SK-N-SH (cell line): ENCODE data around the gene PRR19.

Experiments used
- FOXJ3 ChIP-seq: sonication (generic); formaldehyde crosslinking; IDR thresholded peaks from 2 replicates; pipeline ENCODE4 v1.5.1; 2020; ENCODE audit warnings: mild to moderate bottlenecking, missing genetic modification reagents
- TF ChIP-seq, protein P1 (sequence below): fragments of 200-600 bp; sonication (generic); IDR thresholded peaks from 2 replicates; pipeline ENCODE4 v1.6.1; 2017; ENCODE audit warnings: antibody characterized with exemption, mild to moderate bottlenecking, moderate library complexity

DNA sequence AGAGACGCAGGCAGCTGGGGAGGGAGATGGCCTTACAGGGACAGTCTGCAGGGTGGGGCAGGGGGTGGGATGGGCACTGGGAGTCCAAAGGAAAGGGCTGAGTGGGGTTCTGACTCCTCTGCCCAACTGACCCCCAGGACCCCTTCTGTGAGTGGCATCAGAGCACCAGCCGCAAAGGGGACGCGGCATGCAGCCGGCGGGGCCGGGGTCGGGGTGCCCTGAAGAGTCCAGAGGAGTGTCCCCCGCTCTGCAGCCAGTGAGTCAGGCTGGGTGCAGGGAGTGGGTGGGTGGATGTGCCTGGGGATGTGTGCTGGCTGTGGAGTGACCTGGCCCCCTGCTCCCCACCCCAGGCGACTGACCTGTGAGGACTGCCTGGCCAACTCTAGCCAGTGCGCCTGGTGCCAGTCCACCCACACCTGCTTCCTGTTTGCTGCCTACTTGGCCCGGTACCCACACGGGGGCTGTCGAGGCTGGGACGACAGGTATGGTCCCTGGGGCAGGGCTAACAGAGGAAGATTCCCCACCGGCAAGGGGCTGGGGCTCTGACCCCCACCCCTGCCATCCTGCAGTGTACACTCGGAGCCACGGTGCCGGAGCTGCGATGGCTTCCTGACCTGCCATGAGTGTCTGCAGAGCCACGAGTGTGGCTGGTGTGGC is 49.3 kb downstream of the PRR19 start:
- TF ChIP-seq, protein P1, sequence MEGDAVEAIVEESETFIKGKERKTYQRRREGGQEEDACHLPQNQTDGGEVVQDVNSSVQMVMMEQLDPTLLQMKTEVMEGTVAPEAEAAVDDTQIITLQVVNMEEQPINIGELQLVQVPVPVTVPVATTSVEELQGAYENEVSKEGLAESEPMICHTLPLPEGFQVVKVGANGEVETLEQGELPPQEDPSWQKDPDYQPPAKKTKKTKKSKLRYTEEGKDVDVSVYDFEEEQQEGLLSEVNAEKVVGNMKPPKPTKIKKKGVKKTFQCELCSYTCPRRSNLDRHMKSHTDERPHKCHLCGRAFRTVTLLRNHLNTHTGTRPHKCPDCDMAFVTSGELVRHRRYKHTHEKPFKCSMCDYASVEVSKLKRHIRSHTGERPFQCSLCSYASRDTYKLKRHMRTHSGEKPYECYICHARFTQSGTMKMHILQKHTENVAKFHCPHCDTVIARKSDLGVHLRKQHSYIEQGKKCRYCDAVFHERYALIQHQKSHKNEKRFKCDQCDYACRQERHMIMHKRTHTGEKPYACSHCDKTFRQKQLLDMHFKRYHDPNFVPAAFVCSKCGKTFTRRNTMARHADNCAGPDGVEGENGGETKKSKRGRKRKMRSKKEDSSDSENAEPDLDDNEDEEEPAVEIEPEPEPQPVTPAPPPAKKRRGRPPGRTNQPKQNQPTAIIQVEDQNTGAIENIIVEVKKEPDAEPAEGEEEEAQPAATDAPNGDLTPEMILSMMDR: no peak
- TF ChIP-seq FOXJ3: no peak
